T-helper 22 cell (primary cell): ENCODE data around the gene COL24A1.
"Not testable (repeated sequence)": the region's sequence is repeated elsewhere in the genome, so short reads cannot be mapped to it uniquely, and the experiment has no call there.

Experiments used
- DNase-seq: peaks from one replicate; pipeline ENCODE4 v3.0.0-alpha.2; 2020; ENCODE audit warnings: low read depth

The COL24A1 gene

DNA sequence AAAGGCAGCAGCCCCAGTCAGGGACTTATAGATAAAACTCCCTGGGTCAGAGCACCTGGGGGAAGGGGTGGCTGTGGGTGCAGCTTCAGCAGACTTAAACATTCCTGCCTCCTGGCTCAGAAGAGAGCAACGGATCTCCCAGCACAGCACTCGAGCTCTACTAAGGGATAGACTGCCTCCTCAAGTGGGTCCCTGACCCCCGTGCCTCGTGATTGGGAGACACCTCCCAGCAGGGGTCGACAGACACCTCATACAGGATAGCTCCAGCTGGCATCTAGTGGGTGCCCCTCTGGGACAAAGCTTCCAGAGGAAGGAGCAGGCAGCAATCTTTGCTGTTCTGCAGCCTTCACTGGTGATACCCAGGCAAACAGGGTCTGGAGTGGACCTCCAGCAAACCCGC is 84.1 kb downstream of the COL24A1 start:
- not testable (repeated sequence) for DNase-seq

DNA sequence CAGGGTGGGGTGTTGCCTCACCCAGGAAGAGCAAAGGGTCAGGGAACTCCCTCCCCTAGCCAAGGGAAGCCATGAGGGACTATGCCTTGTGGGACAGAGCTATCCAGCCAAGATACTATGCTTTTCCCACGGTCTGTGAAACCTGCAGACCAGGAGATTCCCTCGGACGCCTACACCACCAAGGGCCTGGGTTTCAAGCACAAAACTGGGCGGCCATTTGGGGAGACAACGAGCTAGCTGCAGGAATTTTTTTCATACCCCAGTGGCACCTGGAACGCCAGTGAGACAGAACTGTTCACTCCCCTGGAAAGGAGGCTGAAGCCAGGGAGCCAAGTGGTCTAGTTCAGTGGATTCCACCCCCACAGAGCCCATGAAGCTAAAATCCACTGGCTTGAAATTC is 84.7 kb downstream of the COL24A1 start:
- DNase-seq, result not testable (repeated sequence)

- no peak for DNase-seq
Observed at GRCh38 chr1:86069757-86070145, 86.8 kb downstream of the COL24A1 start.

- DNase-seq, result no peak
Observed at GRCh38 chr1:86068841-86069756, 87.5 kb downstream of the COL24A1 start.

DNA sequence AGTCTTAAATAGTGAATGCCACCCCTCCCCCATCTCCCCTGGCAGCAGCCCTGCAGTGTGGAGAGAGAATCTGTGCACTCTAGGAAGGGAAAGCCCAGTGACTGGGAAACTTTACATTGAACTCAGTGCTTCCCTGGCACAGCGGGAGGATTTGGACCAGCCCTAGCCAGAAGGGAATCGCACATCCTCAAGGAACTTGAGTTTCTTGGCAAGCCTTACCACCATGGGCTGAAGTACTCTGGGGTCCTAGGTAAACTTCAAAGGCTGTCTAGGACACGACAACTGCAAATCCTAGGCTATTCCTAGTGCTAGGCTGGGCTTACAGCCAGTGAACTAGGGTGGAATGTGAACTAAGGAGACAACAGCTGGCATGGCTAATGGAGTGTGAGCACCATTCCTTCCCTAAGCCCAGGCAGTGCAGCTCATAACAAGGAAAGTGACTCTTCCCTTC is 88.3 kb downstream of the COL24A1 start:
- DNase-seq, result no peak

- DNase-seq, result no peak
Observed at GRCh38 chr1:86067626-86068025, 88.9 kb downstream of the COL24A1 start.

- no peak for DNase-seq
Observed at GRCh38 chr1:86064899-86065298, 91.7 kb downstream of the COL24A1 start.

DNA sequence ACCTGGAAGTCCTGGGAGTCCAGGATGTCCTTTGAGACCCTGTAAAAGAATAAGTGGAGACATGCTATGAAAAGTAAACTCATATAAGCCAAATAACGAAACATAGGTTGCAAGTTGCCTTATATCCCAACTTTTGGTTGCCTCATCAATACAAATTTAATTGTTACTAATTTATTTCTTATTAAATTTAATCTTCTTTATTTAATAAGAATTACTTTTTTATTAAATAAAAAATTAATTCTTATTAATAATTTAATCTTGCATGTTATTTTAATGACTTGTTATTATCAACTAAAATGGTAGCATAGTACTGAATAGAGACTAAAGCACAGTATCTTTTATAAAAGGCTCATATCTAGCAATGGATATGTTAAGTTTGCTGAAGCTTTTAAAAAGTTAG is 92.9 kb downstream of the COL24A1 start:
- DNase-seq, result no peak

GRCh38 chr1:86062453-86062852 is 94.1 kb downstream of the COL24A1 start:
- no peak for DNase-seq

DNA sequence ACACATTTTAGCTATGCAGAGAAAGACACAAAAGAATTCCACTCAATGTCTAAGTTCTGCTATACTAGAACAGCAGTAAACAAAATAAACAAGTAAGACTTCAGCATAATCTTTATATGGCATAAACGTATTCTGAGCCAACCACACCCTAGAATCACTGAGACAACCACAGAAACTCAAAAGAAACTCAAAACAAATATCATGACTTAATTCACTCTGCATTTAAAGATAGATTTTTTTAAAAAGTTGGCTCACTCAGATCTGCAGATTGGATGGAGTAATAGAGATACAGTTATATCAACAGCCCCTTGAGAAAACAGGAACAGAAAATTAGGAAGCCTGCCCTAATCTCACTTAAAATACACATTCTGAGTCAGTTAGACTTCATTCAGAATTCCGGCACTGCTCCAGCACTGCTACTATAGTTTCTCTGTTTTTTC is 95.0 kb downstream of the COL24A1 start:
- no peak for DNase-seq

DNA sequence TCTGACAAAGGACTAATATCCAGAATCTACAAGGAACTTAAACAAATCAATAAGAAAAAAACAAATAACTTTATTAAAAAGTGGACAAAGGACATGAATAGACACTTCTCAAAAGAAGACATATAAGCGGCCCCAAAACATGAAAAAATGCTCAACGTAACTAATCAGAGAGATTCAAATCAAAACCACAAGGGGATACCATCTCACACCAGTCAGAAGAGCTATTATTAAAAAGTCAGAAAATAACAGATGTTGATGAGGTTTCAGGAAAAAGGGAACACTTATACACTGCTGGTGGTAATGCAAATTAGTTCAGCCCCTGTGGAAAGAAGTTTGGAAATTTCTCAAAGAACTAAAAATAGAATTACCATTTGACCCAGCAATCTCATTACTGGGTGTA is 102.2 kb downstream of the COL24A1 start:
- DNase-seq, result no peak

DNA sequence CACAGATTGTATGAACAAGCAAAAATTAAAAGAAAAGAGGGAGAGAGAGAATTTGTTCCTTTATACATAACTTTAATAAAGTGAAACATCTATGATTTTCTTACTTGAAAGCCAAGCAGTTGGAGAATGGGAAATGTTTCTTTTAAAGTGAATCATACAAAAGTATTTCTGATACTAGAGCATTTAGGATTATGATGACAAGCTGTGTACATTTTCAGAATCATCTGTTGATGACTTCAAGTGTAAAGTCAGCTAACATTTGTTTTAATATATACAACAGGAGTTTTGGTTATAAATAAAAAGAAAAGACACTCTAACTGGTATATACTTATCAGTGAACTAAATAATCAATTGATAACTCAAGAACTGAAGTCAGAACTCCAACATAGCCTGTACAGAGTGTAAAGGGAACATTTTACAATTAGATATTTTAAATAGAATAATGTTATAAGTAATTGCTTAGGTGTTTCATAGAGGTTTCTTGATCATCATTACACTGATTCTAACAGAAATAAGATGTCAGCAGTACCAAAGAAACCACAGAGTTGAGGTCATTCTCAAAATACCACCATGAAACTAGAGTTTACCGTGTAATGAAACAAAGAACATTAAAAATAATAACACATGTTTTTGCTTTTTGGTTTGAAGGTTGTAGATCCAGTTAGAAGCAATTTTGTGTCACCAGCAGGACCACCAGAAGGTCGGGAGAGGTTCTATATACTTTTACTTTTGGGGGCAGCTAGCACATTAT is 103.4 kb downstream of the COL24A1 start:
- DNase-seq, result no peak

DNA sequence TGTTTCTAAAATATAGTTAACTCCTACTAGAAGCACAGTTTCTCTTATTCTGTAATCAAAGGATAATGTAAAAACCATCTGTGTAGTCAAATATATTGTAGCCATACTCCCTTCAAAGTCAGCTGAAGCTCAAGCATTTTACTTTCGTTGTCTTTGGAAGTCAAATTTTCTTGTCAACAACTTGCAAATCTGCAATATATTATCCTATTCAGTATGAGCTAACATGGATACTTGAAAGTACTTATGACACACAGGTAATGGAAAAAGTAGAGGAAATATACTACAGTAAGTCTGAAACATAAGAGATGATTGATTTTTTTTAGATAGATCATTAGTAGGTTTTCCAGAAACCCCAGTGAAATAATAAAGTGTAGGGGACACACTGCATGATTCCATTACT is 121.5 kb downstream of the COL24A1 start:
- DNase-seq, result no peak

DNA sequence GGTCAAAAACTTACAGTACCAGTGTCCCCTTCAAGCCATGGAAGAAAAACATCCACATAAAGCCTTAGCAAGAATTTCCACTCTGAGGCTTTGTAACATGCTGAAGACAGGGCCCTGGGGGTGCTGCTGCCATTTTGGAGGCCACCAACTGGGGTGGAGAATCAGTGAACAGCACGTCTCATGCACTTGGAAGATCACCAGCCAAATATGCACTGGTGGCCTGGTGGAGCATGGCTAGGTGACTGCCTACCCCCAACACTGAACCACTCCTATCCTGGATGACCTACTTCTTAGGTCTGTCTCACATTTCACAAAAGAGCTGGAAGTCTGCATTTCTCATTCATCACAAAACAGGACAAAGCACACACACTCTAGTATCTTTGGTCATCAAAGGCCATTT is 126.4 kb downstream of the COL24A1 start:
- DNase-seq, result no peak

DNA sequence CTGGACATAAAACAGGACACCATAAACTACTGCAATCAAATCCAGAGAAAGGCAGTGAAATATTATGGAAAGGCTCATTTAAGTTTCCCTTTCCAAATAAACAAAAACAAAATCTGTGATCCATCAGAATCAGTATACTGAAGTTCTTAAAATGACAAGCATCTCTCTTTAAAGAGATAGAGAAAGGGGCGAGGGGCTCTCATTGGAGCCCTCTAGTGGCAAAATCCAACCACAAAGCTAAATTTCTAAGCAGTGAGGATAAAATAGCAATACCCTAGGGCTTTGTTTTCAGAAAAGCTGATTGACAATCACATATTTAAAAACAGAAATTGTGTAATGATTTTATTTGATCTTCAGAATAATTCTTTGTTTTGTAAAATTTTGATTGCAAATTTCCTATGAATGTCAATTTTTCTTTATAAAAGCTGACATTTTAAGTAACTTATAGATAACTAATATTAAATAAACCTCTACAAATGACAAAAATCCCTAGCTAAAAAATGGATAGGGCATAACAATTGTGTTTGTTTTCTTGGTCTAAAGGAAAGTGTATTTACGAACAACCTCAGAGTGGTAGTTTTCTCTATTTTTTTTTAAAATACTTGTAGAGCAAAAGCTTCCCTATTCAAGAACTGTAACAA is 138.2 kb downstream of the COL24A1 start:
- DNase-seq, result no peak

- no peak for DNase-seq
Observed at GRCh38 chr1:86016076-86016759, 140.4 kb downstream of the COL24A1 start.

GRCh38 chr1:86015375-86015774 is 141.2 kb downstream of the COL24A1 start:
- DNase-seq, result no peak

DNA sequence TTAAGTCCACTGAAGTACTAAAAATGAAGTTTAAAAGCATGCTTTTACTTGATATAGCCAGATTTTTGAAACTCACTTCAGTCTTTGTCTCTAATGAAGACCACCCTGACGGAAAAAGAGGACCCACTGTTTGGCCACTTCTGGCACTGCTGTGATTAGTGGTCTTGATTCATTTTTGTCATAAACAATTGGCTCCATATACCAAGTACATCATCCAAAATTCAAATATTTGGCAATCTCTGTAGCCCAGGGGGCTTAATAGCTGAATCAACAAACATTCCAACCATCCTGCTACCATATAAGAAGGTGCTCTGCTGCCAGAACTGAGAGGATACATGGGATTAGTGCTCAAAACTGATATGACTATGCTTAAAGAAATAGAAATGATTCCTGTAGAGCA is 156.0 kb downstream of the COL24A1 start:
- no peak for DNase-seq

DNA sequence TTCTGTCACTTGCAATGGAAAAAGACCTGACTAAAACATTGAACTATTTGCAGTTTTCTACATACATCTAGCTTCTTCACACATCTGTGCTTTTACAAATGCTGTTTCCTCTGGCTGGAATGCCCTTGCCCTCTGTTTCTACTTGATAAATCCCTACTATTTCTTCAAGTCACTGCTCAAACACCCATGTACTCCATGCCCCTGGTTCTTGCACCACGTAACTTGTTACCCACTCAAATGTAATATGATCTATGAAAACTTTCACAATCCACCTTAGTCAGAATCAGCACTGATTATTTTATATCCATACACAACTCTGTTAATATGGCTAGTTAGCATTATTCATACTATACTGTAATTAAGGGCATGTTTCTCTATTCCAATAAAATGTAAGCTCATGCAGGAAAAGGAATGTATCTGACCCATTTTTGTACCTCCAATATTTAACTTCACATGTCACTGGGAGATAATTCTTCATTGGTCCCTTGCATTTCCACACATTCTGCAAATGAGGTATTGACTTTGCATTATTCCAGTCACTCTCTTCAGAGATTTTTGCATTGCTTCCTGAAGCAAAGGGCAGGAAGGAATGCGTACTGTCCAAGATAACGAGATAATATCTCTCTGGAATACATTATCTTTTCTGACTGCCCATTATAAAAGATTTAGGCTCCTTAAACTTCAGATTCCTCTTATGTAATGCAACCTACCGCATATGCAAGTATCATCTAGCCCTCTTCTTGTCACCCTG is 158.3 kb downstream of the COL24A1 start:
- no peak for DNase-seq

GRCh38 chr1:85992791-85993190 is 163.8 kb downstream of the COL24A1 start:
- no peak for DNase-seq

GRCh38 chr1:85991261-85991660 is 165.3 kb downstream of the COL24A1 start:
- DNase-seq, result no peak
